NCI-H1092 treated with DMSO at 0.1 percent for 48 hours (cell line): ENCODE data around the gene ERBB4.
"Not testable (repeated sequence)": the region's sequence is repeated elsewhere in the genome, so short reads cannot be mapped to it uniquely, and the experiment has no call there.

Source experiments
- DNase-seq: peaks from one replicate; lab custom pipeline; 2025; lab: John Stamatoyannopoulos, UW

Gene ERBB4

GRCh38 chr2:212226114-212226513, 312.5 kb downstream of the ERBB4 start:
- DNase-seq: no peak

- DNase-seq: no peak
These were observed 314.9 kb downstream of the ERBB4 start for GRCh38 chr2:212223696-212224095.

GRCh38 chr2:212213191-212213590, 325.4 kb downstream of the ERBB4 start:
- DNase-seq: no peak

- DNase-seq: no peak
These were observed 330.1 kb downstream of the ERBB4 start for GRCh38 chr2:212208467-212208866.

DNA sequence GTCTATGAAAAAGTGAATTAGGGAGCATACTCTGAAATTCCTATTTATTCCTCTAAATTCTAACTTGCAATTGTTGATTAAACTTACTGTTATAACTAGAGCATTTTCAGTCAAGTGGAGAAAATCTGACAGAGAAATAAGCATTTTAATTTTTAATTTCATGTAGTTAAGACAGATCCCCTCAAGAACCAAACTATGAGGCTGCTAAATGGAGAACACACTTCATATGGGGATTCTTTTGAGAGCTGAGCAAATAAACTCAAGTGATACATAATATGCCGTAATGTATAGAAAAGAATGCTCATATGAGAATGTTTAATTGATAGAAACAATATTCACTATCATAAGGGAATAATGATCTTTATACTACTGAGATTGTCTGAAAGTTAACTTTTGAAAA, 340.8 kb downstream of the ERBB4 start:
- DNase-seq: no peak

- DNase-seq: no peak
These were observed 343.0 kb downstream of the ERBB4 start for GRCh38 chr2:212195626-212196025.

- no peak for DNase-seq
These were observed 344.2 kb downstream of the ERBB4 start for GRCh38 chr2:212194396-212194795.

DNA sequence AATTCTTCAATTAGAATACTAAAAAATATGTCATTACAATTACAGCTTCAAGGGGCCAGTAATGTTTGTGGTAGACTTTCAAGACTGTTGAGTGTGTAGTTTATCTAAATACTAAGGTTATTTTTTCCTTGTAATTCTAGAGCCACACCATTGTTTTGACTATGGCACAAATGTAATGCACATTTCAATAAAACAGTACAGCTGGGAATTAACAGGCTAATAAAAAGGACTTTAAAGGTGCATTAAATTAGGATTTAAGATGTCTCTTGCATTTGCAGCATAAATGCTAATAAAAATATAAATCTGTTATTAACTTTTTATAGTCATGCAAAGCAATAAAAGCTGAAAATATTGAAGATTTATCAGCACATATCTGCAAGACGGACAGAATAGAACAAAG, 344.8 kb downstream of the ERBB4 start:
- DNase-seq: no peak

DNA sequence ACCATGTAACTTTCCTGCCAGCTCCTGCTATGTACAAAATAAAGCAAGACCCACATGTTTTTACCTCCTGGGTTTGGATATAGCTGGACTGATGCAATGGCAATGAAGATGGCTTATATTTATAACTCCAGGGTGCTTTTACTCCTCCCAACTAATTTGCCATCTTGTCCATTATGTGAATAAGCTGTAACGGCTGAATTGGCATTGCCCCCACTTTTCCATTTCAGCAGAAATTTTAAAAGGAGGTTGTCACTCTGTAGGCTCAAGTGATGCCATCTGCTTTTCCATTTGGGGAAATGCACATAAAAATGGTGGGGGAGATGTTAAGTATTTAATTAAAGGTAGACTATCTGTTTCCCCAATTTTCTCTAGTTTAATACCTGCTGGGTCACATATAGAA, 345.5 kb downstream of the ERBB4 start:
- peak; percentile 16 for DNase-seq

DNA sequence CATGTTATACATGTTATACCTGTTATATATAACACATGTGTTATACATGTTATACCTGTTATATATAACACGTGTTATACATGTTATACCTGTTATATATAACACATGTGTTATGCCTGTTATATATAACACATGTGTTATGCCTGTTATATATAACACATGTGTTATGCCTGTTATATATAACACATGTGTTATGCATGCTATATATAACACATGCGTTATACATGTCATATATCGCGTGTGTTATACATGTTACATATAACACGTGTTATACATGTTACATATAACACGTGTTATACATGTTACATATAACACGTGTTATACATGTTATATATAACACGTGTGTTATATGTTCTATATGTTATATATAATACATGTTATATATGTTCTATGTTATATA, 347.2 kb downstream of the ERBB4 start:
- not testable (repeated sequence) for DNase-seq

GRCh38 chr2:212186166-212186565, 352.4 kb downstream of the ERBB4 start:
- no peak for DNase-seq

GRCh38 chr2:212181646-212182045, 357.0 kb downstream of the ERBB4 start:
- no peak for DNase-seq

DNA sequence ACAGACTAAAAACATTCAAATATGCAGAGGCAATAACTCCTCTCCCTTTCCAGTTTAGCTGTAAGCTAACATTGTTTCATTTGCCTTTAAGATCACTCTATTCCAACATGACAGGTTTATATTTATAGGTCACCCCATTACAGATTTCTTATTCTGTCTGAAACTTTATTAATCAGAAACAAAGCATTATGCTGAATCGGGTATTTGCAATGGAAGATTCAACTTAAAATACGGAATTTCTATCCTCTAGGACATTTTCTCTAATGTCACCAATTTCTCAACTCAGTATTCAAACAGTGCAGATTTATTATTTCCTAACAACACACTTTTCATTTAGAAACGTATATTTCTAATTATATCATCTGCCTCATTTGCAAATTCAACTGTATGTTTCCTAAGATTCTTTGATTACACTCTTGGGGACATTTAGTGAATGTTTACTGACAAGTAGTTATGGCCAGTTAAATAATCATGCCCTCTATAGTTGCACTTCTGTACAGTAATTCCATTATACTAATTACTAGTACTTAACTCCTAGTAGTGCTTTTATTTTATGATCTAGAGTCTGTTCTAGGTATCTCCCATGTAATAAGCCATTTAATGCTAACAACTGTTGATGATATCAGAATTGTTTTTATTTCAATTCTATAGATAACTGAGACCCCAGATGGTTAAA, 358.1 kb downstream of the ERBB4 start:
- DNase-seq: no peak

- DNase-seq: no peak
These were observed 360.9 kb downstream of the ERBB4 start for GRCh38 chr2:212177724-212178123.

DNA sequence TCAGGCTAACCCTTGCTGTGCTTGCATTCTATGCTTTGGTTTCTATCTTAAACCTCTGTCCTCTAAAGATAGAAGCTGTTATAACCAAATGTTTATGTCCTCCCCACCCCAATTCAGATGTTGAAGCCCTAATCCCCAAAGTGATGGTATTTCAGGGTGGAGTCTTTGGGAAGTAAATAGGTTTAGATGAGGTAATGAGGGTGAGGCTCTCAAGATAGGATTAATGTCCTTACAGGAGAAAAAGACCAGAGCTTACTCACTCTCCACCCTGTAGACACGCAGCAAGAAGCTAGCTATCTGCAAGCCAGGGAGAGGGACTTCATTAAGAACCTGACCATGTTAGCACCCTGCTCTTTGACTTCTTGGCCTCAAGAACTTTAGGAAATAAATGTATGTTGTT, 362.5 kb downstream of the ERBB4 start:
- DNase-seq: no peak

DNA sequence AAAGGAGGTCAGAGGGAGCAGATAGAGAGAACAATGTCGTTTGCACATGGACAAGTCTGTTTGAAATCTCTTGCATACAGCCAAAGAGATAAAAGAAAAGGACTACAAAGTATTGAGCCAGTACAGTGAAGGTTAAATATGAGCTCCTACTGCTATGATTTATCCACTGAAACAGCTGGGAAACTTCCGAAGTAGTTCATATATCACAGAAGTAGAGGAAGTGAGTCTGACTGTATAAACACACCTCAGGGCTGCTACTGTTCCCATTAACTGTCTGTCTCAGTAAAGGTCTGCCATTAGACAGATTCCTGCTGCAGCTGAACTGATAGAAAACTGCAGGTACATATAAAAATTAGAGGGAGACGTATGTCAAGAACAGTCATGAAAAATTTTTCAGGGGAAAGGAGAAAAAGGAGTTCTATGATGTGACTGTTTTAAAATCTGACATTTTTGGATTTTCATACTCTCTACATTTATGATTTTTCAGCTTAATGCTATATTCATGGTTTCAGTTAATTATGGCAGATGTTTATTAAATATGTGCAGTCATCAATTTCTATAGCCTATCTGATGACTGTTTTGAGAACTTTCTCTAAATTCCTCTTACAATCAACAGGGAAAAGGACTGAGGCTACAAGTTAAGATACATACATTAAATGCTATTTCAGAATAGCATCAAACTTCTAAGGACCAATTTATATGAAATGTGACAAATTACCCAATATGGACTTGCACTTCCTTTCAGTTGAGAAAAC, 364.7 kb downstream of the ERBB4 start:
- DNase-seq: no peak

GRCh38 chr2:212173331-212173730, 365.3 kb downstream of the ERBB4 start:
- no peak for DNase-seq

GRCh38 chr2:212170382-212170781, 368.2 kb downstream of the ERBB4 start:
- DNase-seq: no peak

DNA sequence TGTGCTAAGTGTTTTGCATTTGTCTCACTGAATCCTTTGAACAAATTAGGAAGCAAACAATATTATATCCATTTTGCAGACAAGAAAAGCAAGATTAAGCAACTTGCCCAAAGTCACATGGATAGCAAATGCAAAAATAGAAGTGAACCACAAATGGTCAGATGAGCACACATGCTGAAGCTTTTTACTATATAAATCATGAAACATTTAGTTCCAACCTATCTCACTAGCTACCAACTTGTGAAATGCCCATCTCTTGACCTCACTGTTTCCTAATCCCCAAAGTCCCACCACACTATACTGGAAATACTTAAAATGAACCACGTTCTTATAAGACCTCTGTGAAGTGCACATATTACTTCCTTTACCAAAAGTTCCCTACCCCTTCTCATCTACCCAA, 380.5 kb downstream of the ERBB4 start:
- no peak for DNase-seq

DNA sequence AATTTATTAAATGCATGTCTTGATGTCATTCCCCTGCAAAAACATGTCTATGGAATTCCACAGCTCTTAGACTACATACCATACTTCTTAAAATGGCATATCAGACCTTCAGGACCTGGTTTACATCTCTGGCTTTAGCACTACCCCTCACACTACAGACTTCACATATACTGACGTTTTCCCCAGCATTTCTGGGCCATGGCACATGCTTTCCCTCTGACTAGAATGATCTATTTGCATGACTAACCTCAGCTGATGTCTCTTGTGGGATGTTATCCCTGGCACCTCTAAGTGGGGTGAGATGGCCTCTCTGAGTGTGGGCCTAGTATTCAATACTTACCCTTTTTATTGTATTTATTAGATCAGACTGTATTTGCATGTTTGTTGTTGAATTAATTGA, 381.6 kb downstream of the ERBB4 start:
- no peak for DNase-seq

DNA sequence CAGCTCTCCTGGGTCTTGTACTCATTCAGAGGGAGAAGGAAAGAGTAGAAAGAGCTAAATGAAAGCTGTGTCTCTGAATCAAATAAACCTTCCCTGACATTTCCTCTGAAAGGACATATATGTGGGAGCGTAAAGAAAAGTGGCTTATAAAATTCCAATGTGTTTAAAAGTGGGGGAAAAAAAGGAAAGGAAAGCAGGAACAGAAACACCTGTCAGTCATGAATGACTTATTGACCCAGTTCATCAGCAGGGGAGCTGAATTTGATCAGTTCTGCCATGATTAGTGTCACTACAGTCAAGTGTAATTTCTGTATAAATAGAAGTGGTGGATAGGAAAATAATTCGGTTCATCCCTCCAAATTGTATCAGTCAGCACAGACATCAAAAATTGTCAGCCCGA, 382.5 kb downstream of the ERBB4 start:
- no peak for DNase-seq

DNA sequence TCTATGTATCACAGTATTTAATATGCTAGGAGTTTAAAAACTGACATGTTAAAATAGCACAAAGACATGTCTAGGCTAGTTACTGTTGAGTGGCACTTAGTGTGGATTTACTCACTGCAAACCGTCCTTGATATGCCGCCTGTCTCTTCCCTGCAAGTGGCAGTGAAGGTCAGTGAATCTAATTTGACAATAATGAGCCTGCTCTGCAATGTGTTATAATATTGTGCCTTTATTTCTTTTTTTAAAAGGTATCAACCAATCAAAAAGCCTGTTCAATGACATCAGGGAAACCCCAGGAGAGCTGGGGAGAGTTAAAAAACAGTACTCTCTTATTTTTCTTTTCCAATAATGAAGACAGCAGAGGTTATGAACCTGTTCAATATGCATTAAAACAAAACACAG, 384.1 kb downstream of the ERBB4 start:
- no peak for DNase-seq

DNA sequence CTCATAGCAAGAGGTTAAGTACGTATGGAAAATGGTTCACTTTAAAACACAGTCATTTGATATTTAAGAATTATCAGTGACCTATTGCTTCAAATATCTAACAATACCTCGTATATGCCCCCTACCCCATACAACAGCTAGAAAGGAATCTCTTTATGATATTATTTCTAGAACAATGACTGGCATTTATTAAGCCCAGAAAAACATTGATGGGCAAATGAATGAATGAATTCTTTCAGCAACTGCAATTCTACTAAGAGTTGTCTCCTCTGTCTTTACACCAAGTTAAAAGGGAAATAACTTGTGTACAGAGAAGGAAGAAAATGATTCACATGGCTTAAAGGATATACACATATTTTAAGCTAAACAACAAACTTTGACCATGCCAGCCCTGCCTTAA, 384.7 kb downstream of the ERBB4 start:
- DNase-seq: no peak
